ENCODE data around the gene PRAMEF4.
"Not testable (repeated sequence)": the region's sequence is repeated elsewhere in the genome, so short reads cannot be mapped to it uniquely, and the experiment has no call there.

The PRAMEF4 gene

DNA sequence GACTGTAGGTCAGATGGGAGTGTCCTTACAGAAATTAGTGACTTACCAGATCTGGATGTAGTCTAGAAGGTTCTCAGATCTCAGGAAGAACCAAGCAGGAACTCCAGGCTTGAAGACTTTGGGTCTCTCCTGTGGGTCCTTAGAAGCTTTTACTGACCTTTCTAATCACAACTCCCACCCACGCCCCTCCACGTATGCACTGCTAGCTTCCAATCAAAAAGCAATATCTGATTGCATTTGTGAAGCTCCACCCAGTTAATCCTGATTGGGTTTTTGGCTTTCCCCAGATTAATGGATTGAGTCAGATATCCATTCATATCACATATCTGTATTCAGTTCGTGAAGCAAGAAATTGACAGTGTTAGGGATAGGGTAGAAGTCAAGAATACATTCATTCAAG, at the start of gene PRAMEF4:
TSS of gene PRAMEF4 (minus strand) at position 101 of the 400 bp plus-strand sequence. CDS start 2,807 bp downstream, outside the sequence.
- not testable (repeated sequence) for DNase-seq (ENCODE audit: low read depth); H3K4me3 ChIP-seq (ENCODE audit: low read depth, low read length)

GRCh38 chr1:12924368-12924767, 38.4 kb upstream of the PRAMEF4 start:
- H3K4me3 ChIP-seq (ENCODE audit: low read depth, low read length); DNase-seq (ENCODE audit: low read depth): not testable (repeated sequence)

- H3K4me3 ChIP-seq (ENCODE audit: low read depth, low read length); DNase-seq (ENCODE audit: low read depth): not testable (repeated sequence)
Measured at GRCh38 chr1:12921749-12922148, 35.7 kb upstream of the PRAMEF4 start.

DNA sequence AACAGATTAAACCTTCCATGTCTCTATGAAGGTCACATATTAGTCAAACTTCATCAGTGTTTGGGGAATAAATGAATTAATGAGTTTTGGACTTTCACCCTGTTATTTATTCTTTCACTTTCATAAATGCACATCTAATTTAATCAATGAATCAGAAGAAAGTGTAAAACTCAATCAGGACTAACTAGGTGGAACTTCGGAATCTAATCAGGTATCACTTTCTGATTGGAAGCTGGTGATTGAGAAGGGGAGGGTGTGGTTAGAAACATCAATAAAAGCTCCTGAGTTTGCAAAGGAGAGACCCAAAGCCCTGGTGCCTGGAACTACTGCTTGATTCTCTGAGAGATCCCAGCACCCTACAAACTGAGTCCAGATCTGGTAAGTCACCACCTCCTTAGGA, 30.3 kb upstream of the PRAMEF4 start, which contains the start of gene PRAMEF7:
TSS of gene PRAMEF7 (plus strand) at position 301 of the 400 bp plus-strand sequence. CDS start 1,083 bp downstream, outside the sequence.
- not testable (repeated sequence) for DNase-seq (ENCODE audit: low read depth); H3K4me3 ChIP-seq (ENCODE audit: low read depth, low read length)

GRCh38 chr1:12903793-12904572, 18.0 kb upstream of the PRAMEF4 start:
- not testable (repeated sequence) for DNase-seq (ENCODE audit: low read depth)

DNA sequence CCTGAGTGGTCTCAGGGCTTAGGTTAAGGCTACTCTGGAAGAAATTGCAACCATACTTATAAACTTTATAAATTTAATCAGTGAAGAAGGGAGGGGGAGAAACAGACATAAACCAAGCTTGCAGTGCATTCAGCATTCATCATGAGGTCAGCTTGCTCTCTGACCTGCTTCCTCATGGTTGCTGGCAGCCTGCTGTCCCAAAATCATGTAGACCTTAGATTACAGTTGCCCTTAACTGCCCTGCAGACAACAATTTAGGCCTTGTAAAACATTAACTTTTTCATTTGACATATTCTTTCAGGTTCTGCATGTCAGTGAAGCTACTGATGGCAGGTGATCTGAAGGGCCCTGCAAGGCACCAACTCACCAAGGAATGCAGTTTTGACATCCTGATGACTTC, 13.2 kb upstream of the PRAMEF4 start:
- DNase-seq (ENCODE audit: low read depth), result not testable (repeated sequence)

More at GRCh38 chr1:12903793-12904572, 18.0 kb upstream of the PRAMEF4 start:
- H3K4me3 ChIP-seq (ENCODE audit: low read depth, low read length), result not testable (repeated sequence)

DNA sequence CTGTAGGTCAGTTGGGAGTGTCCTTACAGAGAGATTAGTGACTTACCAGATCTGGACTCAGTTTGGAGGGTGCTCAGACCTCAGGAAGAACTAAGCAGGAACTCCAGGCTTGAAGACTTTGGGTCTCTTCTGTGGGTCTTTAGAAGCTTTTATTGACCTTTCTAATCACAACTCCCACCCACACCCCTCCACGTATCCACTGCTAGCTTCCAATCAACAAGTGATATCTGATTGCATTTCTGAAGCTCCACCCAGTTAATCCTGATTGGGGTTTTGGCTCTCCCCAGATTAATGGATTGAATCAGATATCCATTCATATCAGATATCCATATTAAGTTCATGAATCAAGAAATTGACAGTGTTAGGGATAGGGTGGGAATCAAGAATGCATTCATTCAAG, 12.2 kb upstream of the PRAMEF4 start, which contains the start of gene PRAMEF10:
TSS of gene PRAMEF10 (minus strand) at position 101 of the 400 bp plus-strand sequence. CDS start 2,423 bp downstream, outside the sequence.
- H3K4me3 ChIP-seq (ENCODE audit: low read depth, low read length); DNase-seq (ENCODE audit: low read depth): not testable (repeated sequence)

More for the DNA sequence above, 13.2 kb upstream of the PRAMEF4 start:
- not testable (repeated sequence) for H3K4me3 ChIP-seq (ENCODE audit: low read depth, low read length)

- DNase-seq (ENCODE audit: low read depth); H3K4me3 ChIP-seq (ENCODE audit: low read depth, low read length): not testable (repeated sequence)
Measured at GRCh38 chr1:12878453-12878852, 7.5 kb downstream of the PRAMEF4 start.

DNA sequence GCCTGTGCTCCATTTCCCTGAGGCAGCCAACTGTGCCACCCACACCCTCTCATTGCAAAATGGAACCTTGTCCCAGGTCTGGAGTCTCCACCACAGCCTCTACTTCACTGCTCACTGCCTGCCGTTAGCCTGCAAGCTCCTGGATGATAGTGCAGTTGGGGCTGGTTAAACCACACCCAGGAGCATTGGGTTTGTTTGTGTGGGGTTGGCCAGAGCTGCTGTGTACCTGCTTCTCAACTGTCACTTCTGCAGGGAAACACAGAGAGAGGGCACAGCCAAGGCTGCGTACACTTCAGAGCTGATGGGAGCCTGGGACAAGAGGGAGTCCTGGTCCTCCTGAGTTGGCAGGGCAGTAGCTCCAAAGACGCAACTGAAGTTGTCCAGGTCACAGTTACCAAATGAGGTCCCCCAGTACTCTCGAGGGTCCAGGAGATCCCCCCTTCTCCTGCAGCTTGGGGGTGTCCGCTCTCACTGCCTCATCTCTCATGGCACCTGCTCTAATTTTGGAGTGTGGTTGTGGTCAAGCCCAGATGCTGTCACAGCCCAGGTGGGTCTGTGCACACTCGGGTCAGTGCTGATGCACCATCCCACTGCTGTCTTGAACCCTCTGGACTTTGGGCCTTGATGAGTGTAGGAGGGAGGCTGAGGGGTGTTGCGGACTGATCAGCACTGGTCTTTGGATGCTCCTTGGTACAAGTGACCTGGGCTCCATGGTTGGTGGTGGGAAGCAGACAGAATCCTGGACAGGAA, 22.7 kb downstream of the PRAMEF4 start:
- DNase-seq (ENCODE audit: low read depth); H3K4me3 ChIP-seq (ENCODE audit: low read depth, low read length): not testable (repeated sequence)

GRCh38 chr1:12856786-12857185, 29.2 kb downstream of the PRAMEF4 start, which contains the start of gene PRAMEF2:
Gene PRAMEF2, plus strand, starts transcription at chr1:12857086. Its CDS starts 1,924 bp downstream, at chr1:12859010.
- not testable (repeated sequence) for DNase-seq (ENCODE audit: low read depth); H3K4me3 ChIP-seq (ENCODE audit: low read depth, low read length)

DNA sequence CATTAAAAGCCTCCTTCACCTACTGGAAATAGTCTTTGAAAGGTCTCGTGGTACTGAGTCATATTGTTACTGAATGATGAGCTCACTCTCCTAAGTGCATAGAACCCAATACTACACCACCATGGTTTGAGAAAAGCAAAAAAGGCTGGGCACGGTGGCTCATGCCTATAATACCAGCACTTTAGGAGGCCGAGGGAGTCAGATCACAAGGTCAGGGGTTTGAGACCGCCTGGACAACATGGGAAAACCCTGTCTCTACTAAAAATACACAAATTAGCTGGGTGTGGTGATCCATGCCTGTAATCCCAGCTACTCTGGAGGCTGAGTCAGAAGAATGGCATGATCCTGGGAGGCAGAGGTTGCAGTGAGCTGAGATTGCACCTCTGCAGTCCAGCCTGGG, 34.2 kb downstream of the PRAMEF4 start:
- no peak for DNase-seq (ENCODE audit: low read depth)
- no peak overlapping the region for H3K4me3 ChIP-seq (ENCODE audit: low read depth, low read length)

DNA sequence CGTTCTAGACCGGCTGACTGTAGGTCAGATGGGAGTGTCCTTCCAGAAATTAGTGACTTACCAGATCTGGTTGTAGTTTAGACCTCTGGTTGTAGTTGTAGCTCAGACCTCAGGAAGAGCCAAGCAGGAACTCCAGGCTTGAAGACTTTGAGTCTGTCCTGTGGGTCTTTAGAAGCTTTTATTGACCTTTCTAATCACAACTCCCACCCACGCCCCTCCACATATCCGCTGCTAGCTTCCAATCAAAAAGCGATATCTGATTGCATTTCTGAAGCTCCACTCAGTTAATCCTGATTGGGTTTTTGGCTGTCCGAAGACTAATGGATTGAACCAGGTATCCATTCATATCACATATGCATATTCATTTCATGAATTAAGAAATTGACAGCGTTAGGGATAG, 37.4 kb downstream of the PRAMEF4 start, which contains the start of gene HNRNPCL1:
TSS of gene HNRNPCL1 (minus strand) at position 101 of the 400 bp plus-strand sequence. CDS start 431 bp downstream, outside the sequence.
- not testable (repeated sequence) for H3K4me3 ChIP-seq (ENCODE audit: low read depth, low read length); DNase-seq (ENCODE audit: low read depth)

DNA sequence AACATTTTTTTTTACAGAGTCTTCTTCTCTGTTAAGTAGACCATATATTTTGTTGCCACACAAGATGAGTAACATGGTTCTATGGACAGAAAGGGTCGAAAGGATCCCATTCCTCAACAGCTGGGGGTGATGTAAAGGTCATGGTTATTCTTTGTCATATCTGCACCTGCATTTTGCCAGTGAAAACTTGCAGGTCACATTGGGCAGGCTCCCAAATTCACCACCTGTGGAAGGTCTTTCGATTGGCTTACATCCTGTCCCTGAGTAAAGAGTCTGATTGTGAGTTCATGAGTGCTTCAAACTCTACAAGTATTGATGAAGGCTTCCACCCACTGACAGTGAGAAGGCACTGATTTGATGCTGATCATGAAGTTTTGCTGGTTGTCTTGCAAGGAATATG, 52.8 kb downstream of the PRAMEF4 start:
- DNase-seq (ENCODE audit: low read depth); H3K4me3 ChIP-seq (ENCODE audit: low read depth, low read length): not testable (repeated sequence)

GRCh38 chr1:12831310-12831709, 54.7 kb downstream of the PRAMEF4 start, which contains the start of gene PRAMEF11:
Gene PRAMEF11, minus strand, starts transcription at chr1:12831410. Its CDS starts 2,621 bp downstream, at chr1:12828789.
- not testable (repeated sequence) for H3K4me3 ChIP-seq (ENCODE audit: low read depth, low read length); DNase-seq (ENCODE audit: low read depth)
